Measurements from ENCODE around the gene KHDC4. TPM values are rescaled to one million over a fixed set of nuclear protein-coding genes. Genes with fewer than 3 reads are reported as not detected.
A peak's percentile ranks its signal among the peaks of the same experiment; 100 is the strongest.

KHDC4 gene
- total and polyA plus RNA-seq, 2 of the 13 experiments (the other 11 are each of a cell fraction or from before 2014, with no cell fraction given) = 33.5 to 92.0 TPM

- Histone ChIP-seq H3K4me1 (ENCODE audit: insufficient read depth, low read length) (peaks cover 71% of the 10 kb centered on the region), H3K36me3 (replicated peaks in 1 of 2; ENCODE audit: control insufficient read depth in 1 of 2, insufficient read depth in 2 of 2, low read length in 2 of 2) (no peaks in the 10 kb centered on the region), H3K4me2 (ENCODE audit: low read depth, low read length) (peak overlapping the region; percentile 86), H3K27ac (ENCODE audit: extremely low read length, insufficient read depth, low read length) (peak overlapping the region; percentile 84), H2AFZ (ENCODE audit: low read length) (peak overlapping the region; percentile 30), H3K4me3 (replicated peaks in 1 of 3; ENCODE audit: insufficient read depth in 1 of 3, low read depth in 2 of 3, low read length in 3 of 3) (peak overlapping the region; percentile 50 to 65 (median 54); a peak in 5 of 6 replicates), H3K79me2 (ENCODE audit: insufficient read depth, low read length) (peaks cover 8% of the 10 kb centered on the region), H4K20me1 (ENCODE audit: insufficient read depth, low read length) (no peaks in the 10 kb centered on the region), H3K9me3 (ENCODE audit: low read length) (no peaks in the 10 kb centered on the region), H3K9ac (ENCODE audit: insufficient read depth, low read depth, low read length) (peak overlapping the region; percentile 67), H3K27me3 (ENCODE audit: control insufficient read depth in 1 of 2, insufficient read depth in 2 of 2, low read length in 2 of 2) (no peaks in the 10 kb centered on the region)
- DNase-seq (ENCODE audit: low spot score) (peak; percentile 86), FAIRE-seq (peak; percentile 96), ATAC-seq (peak; percentile 65)
- in situ Hi-C loops (cut with HindIII; ENCODE audit: extremely low pct_ligation_motif_present, low pct_unique_long_range_greater_than_20kb) (loop anchor here (10.0 kb wide), 1 partner anchor 124 kb away; the partner anchor contains the start of gene RAB25), intact Hi-C loops (cut with micrococcal nuclease; ENCODE audit: unreplicated experiment) (loop anchor here (5.0 kb wide), 2 partner anchors 37 to 357 kb away; partner anchors contain the start of genes ARHGEF2, GLMP and VHLL)
- 5% methylated on average over 4 of the region's 4 CpGs for WGBS (ENCODE audit: low lambda C conversion rate)
- ChIA-PET POLR2A (interaction anchor here (1.0 to 7.2 kb wide), 15 partner anchors 8 to 133 kb away, joined by 3 to 390 read pairs (median 6); partner anchors contain the start of genes ARHGEF2, LAMTOR2 and SYT11), CTCF (ENCODE audit: low intra/inter-chr PET ratio, low total read pairs) (interaction anchor here (1.3 kb wide), 1 partner anchor 49 kb away, joined by 4 read pairs; no protein-coding TSS in a partner anchor)
- no TSS peak for BruUV-seq (replicated peaks)
- TF ChIP-seq ZBTB25 (CRISPR knock-in tag; IDR thresholded peaks at IDR 0.05) = no peak
- no peak for TF ChIP-seq ZNF354B (CRISPR knock-in tag; IDR thresholded peaks at IDR 0.05)
- TF ChIP-seq ZNF30 (CRISPR knock-in tag; IDR thresholded peaks at IDR 0.05) = no peak
- TF ChIP-seq ZBTB4 (CRISPR knock-in tag; IDR thresholded peaks at IDR 0.05; ENCODE audit: borderline replicate concordance) = no peak
- no peak for TF ChIP-seq MZF1 (CRISPR knock-in tag; IDR thresholded peaks at IDR 0.05; ENCODE audit: borderline replicate concordance)
- 0 out of 2 replicates have a peak, but pooled peaks have one; percentile 82 for TF ChIP-seq ZNF878 (CRISPR knock-in tag; IDR thresholded peaks at IDR 0.05)
- TF ChIP-seq SRSF4 (IDR thresholded peaks at IDR 0.05; ENCODE audit: low read depth, low read length, poor library complexity, severe bottlenecking) = no peak
- TF ChIP-seq ZNF276 (CRISPR knock-in tag; IDR thresholded peaks at IDR 0.05; ENCODE audit: low read depth) = 0 out of 2 replicates have a peak, but pooled peaks have one; percentile 7
- no peak for TF ChIP-seq ZNF530 (CRISPR knock-in tag; IDR thresholded peaks at IDR 0.05; ENCODE audit: low read depth)
- no peak for TF ChIP-seq AKAP8 (CRISPR knock-in tag; IDR thresholded peaks at IDR 0.05)
- TF ChIP-seq PATZ1 (CRISPR knock-in tag; IDR thresholded peaks at IDR 0.05) = peak; percentile 68
- peak; percentile 60; the same call in 1 of the 2 replicates for TF ChIP-seq IRF2 (CRISPR knock-in tag; IDR thresholded peaks at IDR 0.05)
Measured at GRCh38 chr1:155940482-155940992, 6.3 kb upstream of the KHDC4 start.
